Kidney glomerular epithelial cell (primary cell): Measurements from ENCODE around the gene CDH4.

Source experiments
- DNase-seq: peaks from one replicate; lab custom pipeline; 2025; lab: John Stamatoyannopoulos, UW

Gene CDH4

GRCh38 chr20:61608275-61609085 lies 356.4 kb downstream of the CDH4 start:
- no peak for DNase-seq

GRCh38 chr20:61609461-61609860 lies 357.4 kb downstream of the CDH4 start:
- DNase-seq, result no peak

- no peak for DNase-seq
These were observed 359.5 kb downstream of the CDH4 start for GRCh38 chr20:61611401-61612180.

GRCh38 chr20:61613917-61614705 lies 362.1 kb downstream of the CDH4 start:
- DNase-seq, result no peak

- DNase-seq, result no peak
These were observed 362.6 kb downstream of the CDH4 start for GRCh38 chr20:61614706-61615100.

- no peak for DNase-seq
These were observed 363.7 kb downstream of the CDH4 start for GRCh38 chr20:61615806-61616205.

GRCh38 chr20:61619751-61620150 lies 367.7 kb downstream of the CDH4 start:
- no peak for DNase-seq

- DNase-seq, result no peak
These were observed 368.1 kb downstream of the CDH4 start for GRCh38 chr20:61620174-61620573.

- no peak for DNase-seq
These were observed 369.1 kb downstream of the CDH4 start for GRCh38 chr20:61621035-61621730.

GRCh38 chr20:61621852-61622251 lies 369.8 kb downstream of the CDH4 start:
- no peak for DNase-seq

GRCh38 chr20:61623451-61623850 lies 371.4 kb downstream of the CDH4 start:
- DNase-seq, result no peak

GRCh38 chr20:61625246-61625645 lies 373.2 kb downstream of the CDH4 start:
- DNase-seq, result no peak

GRCh38 chr20:61626412-61626811 lies 374.4 kb downstream of the CDH4 start:
- DNase-seq, result no peak

- no peak for DNase-seq
These were observed 375.8 kb downstream of the CDH4 start for GRCh38 chr20:61627791-61628415.

GRCh38 chr20:61628480-61628879 lies 376.4 kb downstream of the CDH4 start:
- DNase-seq, result no peak

GRCh38 chr20:61628901-61629601 lies 377.0 kb downstream of the CDH4 start:
- no peak for DNase-seq

GRCh38 chr20:61629602-61630390 lies 377.7 kb downstream of the CDH4 start:
- no peak for DNase-seq

GRCh38 chr20:61630391-61630650 lies 378.3 kb downstream of the CDH4 start:
- DNase-seq, result no peak

- no peak for DNase-seq
These were observed 378.8 kb downstream of the CDH4 start for GRCh38 chr20:61630816-61631215.

GRCh38 chr20:61631751-61632150 lies 379.7 kb downstream of the CDH4 start:
- DNase-seq, result no peak
